ENCODE data around the gene HIGD1A.

GRCh38 chr3:42758126-42758525 is 46.2 kb downstream of the HIGD1A start:
- TF ChIP-seq RFX1 (IDR thresholded peaks at IDR 0.05) (no peak), BRF2 (IDR thresholded peaks at IDR 0.05; ENCODE audit: borderline replicate concordance, insufficient read depth, insufficient read length) (no peak), HCFC1 (IDR thresholded peaks at IDR 0.05; ENCODE audit: low read depth, low read length) (no peak), ZNF174 (CRISPR knock-in tag; IDR thresholded peaks at IDR 0.05) (no peak)
